Measurements from ENCODE around the gene ARFGAP1.

DNA sequence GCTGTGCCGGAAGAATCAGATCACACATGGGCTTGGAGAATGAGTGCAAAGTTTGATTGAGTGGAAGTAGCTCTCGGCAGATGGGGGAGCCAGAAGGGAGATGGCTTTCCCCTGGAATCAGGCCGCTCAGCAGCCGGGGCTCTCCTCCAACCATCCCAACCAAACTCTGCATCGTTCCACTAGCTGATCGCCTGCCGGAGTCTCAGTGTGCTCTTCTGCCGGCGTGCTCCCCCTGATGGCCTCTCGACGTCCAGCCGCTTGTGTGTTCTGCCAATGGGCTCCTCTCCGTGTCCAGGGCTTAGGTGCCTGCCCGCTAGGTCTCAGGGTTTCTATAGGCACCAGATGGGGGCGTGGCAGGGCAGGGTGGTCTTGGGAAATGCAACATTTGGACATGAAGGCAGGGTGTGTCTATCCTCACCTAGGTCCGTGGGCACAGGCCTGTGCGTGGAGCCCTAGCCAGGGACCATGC is 41.8 kb upstream of the ARFGAP1 start:
- no peak for TF ChIP-seq POLR2A (IDR thresholded peaks at IDR 0.05; ENCODE audit: low read length)
- no peak for TF ChIP-seq GATA1 (IDR thresholded peaks at IDR 0.05; ENCODE audit: low read depth, low read length)

All from erythroblast (primary cell).